Left ventricle myocardium inferior (tissue), 1 donor: ENCODE measurements around the gene RUNX1. TPM values are rescaled to one million over a fixed set of nuclear protein-coding genes. Genes with fewer than 3 reads are reported as not detected.

ENCODE experiments used
- DNase-seq: peaks from one replicate; pipeline ENCODE4 v3.0.0-alpha.2; 2020
- H3K27ac ChIP-seq: fragments of 200-600 bp; replicated peaks from 2 replicates; pipeline ENCODE4 v1.8.0; 2021
- H3K27me3 ChIP-seq: fragments of 200-600 bp; 2 replicates; pipeline ENCODE4 v1.8.0; 2021; ENCODE audit warnings: low read depth
- H3K36me3 ChIP-seq: fragments of 200-600 bp; 2 replicates; pipeline ENCODE4 v1.8.0; 2021
- H3K4me1 ChIP-seq: fragments of 200-600 bp; 2 replicates; pipeline ENCODE4 v1.8.0; 2021
- H3K4me3 ChIP-seq: fragments of 200-600 bp; 2 replicates; pipeline ENCODE4 v1.8.0; 2021; ENCODE audit warnings: mild to moderate bottlenecking, moderate library complexity
- H3K9me3 ChIP-seq: fragments of 200-600 bp; replicated peaks from 2 replicates; pipeline ENCODE4 v1.8.0; 2021
- intact Hi-C: fragments of 100-400 bp; cut with micrococcal nuclease; formaldehyde crosslinking; loops from one replicate; pipeline ENCODE4 v1.11.0; 2022
- total RNA-seq: library from RNA; stranded (reverse); fragmentation: NEBNext Ultra II Directional; extraction: Animal tissue kit (Norgen Biotek cat#: 25700); gene quantifications from one replicate; pipeline ENCODE4 v1.2.1, GENCODE V29; 2021
- TF ChIP-seq, protein P1 (sequence below): fragments of 200-600 bp; IDR thresholded peaks from 2 replicates; pipeline ENCODE4 v1.8.0; 2021; ENCODE audit warnings: antibody characterized with exemption, mild to moderate bottlenecking, borderline replicate concordance
- donor health status: DM: no; HTN: yes; CAD: no; lungs with severe emphysema.

Gene RUNX1
- total RNA-seq, 1 donor from 2014 or later = 1.5 TPM

DNA sequence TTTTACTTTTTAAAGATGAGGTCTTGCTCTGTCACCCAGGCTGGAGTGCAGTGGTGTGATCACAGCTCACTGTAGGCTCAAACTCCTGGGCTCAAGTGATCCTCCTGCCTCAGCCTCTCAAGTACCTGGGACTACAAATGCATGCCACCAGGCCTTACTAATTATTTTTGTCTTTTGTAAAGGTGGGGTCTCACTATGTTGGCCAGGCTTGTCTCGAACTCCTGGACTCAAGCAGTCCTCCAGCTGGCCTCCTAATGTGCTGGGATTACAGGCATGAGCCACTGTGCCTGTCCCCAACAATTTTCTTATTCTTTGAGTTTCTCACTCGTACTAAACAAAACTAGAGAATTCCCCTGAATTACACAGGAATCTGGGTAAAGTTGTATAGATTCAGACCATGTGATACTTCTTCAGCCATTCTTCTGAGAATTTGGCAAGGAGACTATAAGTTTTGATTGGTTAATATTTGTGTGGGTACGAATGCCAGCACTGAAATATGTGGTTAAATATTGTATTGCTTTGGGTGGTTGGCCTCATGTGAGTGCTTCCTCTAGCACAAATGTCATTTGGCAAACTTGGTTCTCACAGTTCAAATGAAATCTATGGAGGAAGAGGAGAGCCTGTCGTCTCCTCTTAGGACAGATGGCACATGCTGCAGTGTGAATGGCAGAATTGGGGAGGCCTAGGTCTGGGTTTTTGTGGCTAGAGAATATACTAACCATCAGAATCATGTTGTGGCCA lies 104.9 kb downstream of the RUNX1 start:
- H3K27me3 ChIP-seq = peaks cover 68% of the 10 kb centered on the region
- DNase-seq = no peak
- no peaks in the 10 kb centered on the region for H3K4me1 ChIP-seq
- H3K27ac ChIP-seq = no peak overlapping the region
- H3K9me3 ChIP-seq = no peaks in the 10 kb centered on the region
- TF ChIP-seq, protein P1, sequence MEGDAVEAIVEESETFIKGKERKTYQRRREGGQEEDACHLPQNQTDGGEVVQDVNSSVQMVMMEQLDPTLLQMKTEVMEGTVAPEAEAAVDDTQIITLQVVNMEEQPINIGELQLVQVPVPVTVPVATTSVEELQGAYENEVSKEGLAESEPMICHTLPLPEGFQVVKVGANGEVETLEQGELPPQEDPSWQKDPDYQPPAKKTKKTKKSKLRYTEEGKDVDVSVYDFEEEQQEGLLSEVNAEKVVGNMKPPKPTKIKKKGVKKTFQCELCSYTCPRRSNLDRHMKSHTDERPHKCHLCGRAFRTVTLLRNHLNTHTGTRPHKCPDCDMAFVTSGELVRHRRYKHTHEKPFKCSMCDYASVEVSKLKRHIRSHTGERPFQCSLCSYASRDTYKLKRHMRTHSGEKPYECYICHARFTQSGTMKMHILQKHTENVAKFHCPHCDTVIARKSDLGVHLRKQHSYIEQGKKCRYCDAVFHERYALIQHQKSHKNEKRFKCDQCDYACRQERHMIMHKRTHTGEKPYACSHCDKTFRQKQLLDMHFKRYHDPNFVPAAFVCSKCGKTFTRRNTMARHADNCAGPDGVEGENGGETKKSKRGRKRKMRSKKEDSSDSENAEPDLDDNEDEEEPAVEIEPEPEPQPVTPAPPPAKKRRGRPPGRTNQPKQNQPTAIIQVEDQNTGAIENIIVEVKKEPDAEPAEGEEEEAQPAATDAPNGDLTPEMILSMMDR = no peak
- intact Hi-C loops = no loop called here
- H3K36me3 ChIP-seq = no peaks in the 10 kb centered on the region
- H3K4me3 ChIP-seq = no peak overlapping the region

DNA sequence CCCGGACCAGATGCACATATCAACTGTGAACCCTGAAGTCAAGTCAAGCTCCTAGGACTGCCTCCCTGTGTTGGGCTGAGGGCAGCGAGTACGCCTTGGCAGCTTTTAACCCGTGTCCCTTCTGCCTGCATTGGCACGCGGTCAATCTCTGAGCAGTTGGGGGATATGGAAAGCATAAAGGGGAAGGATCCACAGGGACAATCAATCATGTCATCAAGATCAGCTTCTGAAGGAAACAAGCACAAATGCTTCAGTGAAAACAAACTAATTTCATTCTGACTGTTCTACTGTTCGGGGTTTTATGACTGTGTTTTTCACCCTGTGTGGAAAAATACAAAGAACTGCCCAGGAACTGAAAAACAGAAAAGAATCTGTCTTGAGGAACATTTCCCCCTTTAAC lies 106.2 kb downstream of the RUNX1 start:
- Histone ChIP-seq H3K4me1 (no peaks in the 10 kb centered on the region), H3K27ac (no peak overlapping the region), H3K27me3 (peaks cover 68% of the 10 kb centered on the region), H3K36me3 (no peaks in the 10 kb centered on the region), H3K4me3 (no peak overlapping the region), H3K9me3 (no peaks in the 10 kb centered on the region)
- DNase-seq = no peak
- intact Hi-C loops = no loop called here
- TF ChIP-seq, protein P1 = no peak

DNA sequence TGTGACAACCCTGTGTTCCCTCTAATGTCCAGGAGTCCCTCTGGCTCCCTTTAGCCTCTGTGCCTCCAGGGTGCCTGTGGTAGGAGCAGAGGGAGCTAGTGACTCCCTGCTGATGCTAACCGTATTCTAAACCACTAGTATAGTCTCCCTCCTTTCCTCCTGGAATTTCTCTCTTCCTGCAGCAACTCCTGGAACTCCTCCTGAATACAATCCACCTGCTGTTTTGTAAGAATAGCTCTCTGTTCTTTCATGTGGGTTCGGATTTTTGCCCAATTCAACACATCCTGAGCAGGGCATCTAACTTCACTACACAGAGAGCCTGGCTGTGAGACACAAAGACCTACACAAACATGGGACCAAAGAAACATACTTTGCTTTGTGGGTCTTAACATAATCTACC lies 107.9 kb downstream of the RUNX1 start:
- DNase-seq = no peak
- peaks cover 68% of the 10 kb centered on the region for H3K27me3 ChIP-seq
- no peaks in the 10 kb centered on the region for H3K36me3 ChIP-seq
- no peaks in the 10 kb centered on the region for H3K9me3 ChIP-seq
- H3K4me3 ChIP-seq = no peak overlapping the region
- H3K27ac ChIP-seq = no peak overlapping the region
- TF ChIP-seq, protein P1 = no peak
- H3K4me1 ChIP-seq = no peaks in the 10 kb centered on the region
- intact Hi-C loops = no loop called here

DNA sequence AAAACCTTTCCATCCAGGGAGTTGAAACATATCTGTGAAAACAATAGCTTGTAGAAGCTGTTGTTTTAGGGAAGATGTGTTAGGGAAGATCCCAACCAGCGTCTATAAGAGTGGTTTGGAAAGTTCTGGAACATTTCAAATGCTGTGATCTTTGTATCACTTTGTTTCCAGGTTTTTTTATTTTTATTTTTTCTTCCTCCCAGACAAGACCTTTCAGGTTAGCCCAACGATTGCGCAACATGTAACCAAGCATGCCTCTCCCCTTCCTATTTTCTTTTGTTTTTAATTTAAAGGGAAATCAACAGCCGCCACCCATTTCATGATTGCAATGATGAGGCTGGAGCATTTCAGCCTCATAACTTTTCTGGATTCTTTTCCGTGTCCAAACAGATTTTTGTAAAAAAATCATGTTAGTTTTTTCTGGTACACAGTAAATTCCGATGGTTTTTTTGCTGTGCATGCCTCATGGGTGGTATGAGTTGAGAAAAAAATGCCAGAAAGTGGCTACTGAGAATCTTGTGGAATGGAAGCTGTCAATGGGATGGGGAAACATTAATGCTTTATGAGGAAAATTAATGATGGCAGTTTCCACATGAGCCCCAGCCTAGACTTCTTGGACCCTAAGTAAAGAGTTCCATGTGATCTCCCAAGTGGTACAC lies 109.3 kb downstream of the RUNX1 start:
- Histone ChIP-seq H3K27me3 (peaks cover 76% of the 10 kb centered on the region), H3K9me3 (no peaks in the 10 kb centered on the region), H3K4me1 (no peaks in the 10 kb centered on the region), H3K27ac (no peak overlapping the region), H3K4me3 (no peak overlapping the region), H3K36me3 (no peaks in the 10 kb centered on the region)
- intact Hi-C loops = no loop called here
- TF ChIP-seq, protein P1 = no peak
- DNase-seq = no peak

DNA sequence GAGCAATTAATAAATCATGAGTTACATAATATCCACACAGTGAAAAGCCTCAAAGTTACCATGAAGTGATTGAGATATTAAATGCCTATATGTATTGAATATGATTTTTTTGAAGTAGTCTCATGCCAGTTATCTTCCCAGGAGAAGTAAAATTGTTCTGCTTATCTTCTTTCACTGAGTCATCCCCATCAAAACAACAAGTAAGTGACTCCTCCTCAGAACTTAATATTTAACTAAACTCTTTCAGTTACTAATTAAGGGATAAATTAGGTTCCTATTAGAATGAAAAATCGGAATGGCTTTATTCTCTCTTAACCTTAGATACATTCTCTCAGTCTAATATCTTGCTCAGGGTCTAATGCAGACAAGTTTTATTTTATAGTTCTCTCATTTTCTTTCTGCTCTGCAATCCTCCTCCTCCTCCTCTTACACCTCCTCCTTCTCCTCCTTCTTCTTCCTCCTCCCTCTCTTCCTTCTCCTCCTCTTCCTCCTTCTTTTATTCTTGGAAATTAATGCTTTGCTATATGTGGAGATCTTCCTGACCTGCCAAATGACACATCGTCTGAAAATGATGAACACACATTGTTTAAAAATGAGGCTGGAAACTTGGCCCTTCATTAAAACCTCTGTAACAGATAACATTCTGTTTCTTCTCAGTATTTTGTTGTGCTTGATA lies 110.9 kb downstream of the RUNX1 start:
- H3K4me3 ChIP-seq = no peak overlapping the region
- H3K9me3 ChIP-seq = no peaks in the 10 kb centered on the region
- DNase-seq = no peak
- TF ChIP-seq, protein P1 = no peak
- no peaks in the 10 kb centered on the region for H3K36me3 ChIP-seq
- no peaks in the 10 kb centered on the region for H3K4me1 ChIP-seq
- intact Hi-C loops = no loop called here
- peaks cover 81% of the 10 kb centered on the region for H3K27me3 ChIP-seq
- H3K27ac ChIP-seq = no peak overlapping the region
